IMR-90 (cell line): ENCODE measurements around the gene PRPF6. TPM values are rescaled to one million over a fixed set of nuclear protein-coding genes. Genes with fewer than 3 reads are reported as not detected.

Source experiments
- ATAC-seq: fragments of 200-7000 bp; cut with Tn5 transposase; 2 replicates; pipeline ENCODE4 v1.9.1; 2020; ENCODE audit warnings: low read depth, mild to moderate bottlenecking, moderate library complexity
- BruUV-seq: library from RNA; stranded (reverse); fragments of 400-500 nt; replicated peaks from 2 replicates; lab custom pipeline; 2021; lab: Mats Ljungman, UMichigan
- CTCF ChIA-PET: fragments of 300-600 bp; formaldehyde crosslinking; extraction: SDS; loops from one replicate; lab custom pipeline; 2021; ENCODE audit warnings: antibody characterized with exemption; lab: Yijun Ruan, JAX
- POLR2A ChIA-PET: fragments of 300-600 bp; sonication (Branson Sonifier 250); formaldehyde crosslinking; loops from one replicate; lab custom pipeline; 2022; ENCODE audit warnings: antibody characterized with exemption; ENCODE audit not compliant: unreplicated experiment; lab: Charles Lee
- DNase-seq: peaks from one replicate; pipeline ENCODE4 v3.0.0; 2013
- H2AFZ ChIP-seq: replicated peaks from 2 replicates; pipeline ENCODE3; 2013; ENCODE audit warnings: low read length, mild to moderate bottlenecking; ENCODE audit not compliant: poor library complexity
- H2AK5ac ChIP-seq: 2 replicates; pipeline ENCODE4 v1.6.1; 2013; ENCODE audit warnings: low read depth, low read length, inconsistent platforms
- H2AK9ac ChIP-seq: replicated peaks from 2 replicates; pipeline ENCODE3; 2013; ENCODE audit warnings: mild to moderate bottlenecking, low read depth, low read length, moderate library complexity; ENCODE audit not compliant: poor library complexity
- H2BK120ac ChIP-seq: 2 replicates; pipeline ENCODE4 v1.6.1; 2013; ENCODE audit warnings: low read depth, low read length, inconsistent platforms
- H2BK15ac ChIP-seq: 3 replicates; pipeline ENCODE4 v1.6.1; 2013; ENCODE audit warnings: low read depth, low read length, inconsistent platforms
- H2BK20ac ChIP-seq: 2 replicates; pipeline ENCODE4 v1.6.1; 2013; ENCODE audit warnings: low read depth, mild to moderate bottlenecking, inconsistent platforms, low read length, moderate library complexity
- H2BK5ac ChIP-seq: 2 replicates; pipeline ENCODE4 v1.6.1; 2013; ENCODE audit warnings: mild to moderate bottlenecking, low read depth, low read length, inconsistent platforms; ENCODE audit not compliant: poor library complexity, severe bottlenecking
- H3K14ac ChIP-seq: replicated peaks from 2 replicates; pipeline ENCODE4 v1.6.1; 2013; ENCODE audit warnings: low read depth, low read length, inconsistent platforms
- H3K18ac ChIP-seq: 2 replicates; pipeline ENCODE4 v1.6.1; 2013; ENCODE audit warnings: low read depth, low read length, control low read depth
- H3K23ac ChIP-seq: 2 replicates; pipeline ENCODE4 v1.6.1; 2013; ENCODE audit warnings: low read depth, low read length, inconsistent platforms
- H3K27ac ChIP-seq: 2 replicates; pipeline ENCODE4 v1.5.1; 2013; ENCODE audit warnings: mild to moderate bottlenecking, control low read depth, low read length; ENCODE audit not compliant: insufficient read depth
- H3K27me3 ChIP-seq: 2 replicates; pipeline ENCODE4 v1.6.1; 2013; ENCODE audit warnings: low read length; ENCODE audit not compliant: control insufficient read depth, insufficient read depth
- H3K36me3 ChIP-seq: 2 replicates; pipeline ENCODE4 v1.6.1; 2013; ENCODE audit warnings: low read length, mixed read lengths; ENCODE audit not compliant: control insufficient read depth, insufficient read depth
- H3K4ac ChIP-seq: 2 replicates; pipeline ENCODE4 v1.6.1; 2013; ENCODE audit warnings: low read depth, low read length, inconsistent platforms
- H3K4me1 ChIP-seq: 2 replicates; pipeline ENCODE4 v1.6.1; 2013; ENCODE audit warnings: low read length, mixed read lengths; ENCODE audit not compliant: control insufficient read depth, insufficient read depth
- H3K4me2 ChIP-seq: 2 replicates; pipeline ENCODE4 v1.6.1; 2013; ENCODE audit warnings: low read depth, mild to moderate bottlenecking, control low read depth, low read length, moderate library complexity
- H3K4me3 ChIP-seq: 2 replicates; pipeline ENCODE4 v1.5.1; 2013; ENCODE audit warnings: low read depth, mild to moderate bottlenecking, control low read depth, low read length, moderate library complexity; ENCODE audit not compliant: insufficient read depth
- H3K56ac ChIP-seq: 2 replicates; pipeline ENCODE4 v1.6.1; 2013; ENCODE audit warnings: low read length, inconsistent platforms; ENCODE audit not compliant: insufficient read depth; ENCODE audit errors: extremely low read depth
- H3K79me1 ChIP-seq, 2 experiments: 2 replicates each; pipeline ENCODE4 v1.6.1; 2013; ENCODE audit warnings: low read length in 2 of 2, inconsistent platforms in 1 of 2, low read depth in 1 of 2
- H3K9ac ChIP-seq: 2 replicates; pipeline ENCODE4 v1.6.1; 2013; ENCODE audit warnings: low read depth, low read length, control low read depth
- H3K9me1 ChIP-seq: 2 replicates; pipeline ENCODE4 v1.6.1; 2013; ENCODE audit warnings: low read length, inconsistent platforms; ENCODE audit not compliant: insufficient read depth
- H3K9me3 ChIP-seq: 2 replicates; pipeline ENCODE4 v1.6.1; 2013; ENCODE audit warnings: low read length; ENCODE audit not compliant: control insufficient read depth, insufficient read depth
- H4K20me1 ChIP-seq: 2 replicates; pipeline ENCODE4 v1.6.1; 2013; ENCODE audit warnings: low read length, inconsistent platforms; ENCODE audit not compliant: insufficient read depth
- H4K5ac ChIP-seq: 2 replicates; pipeline ENCODE4 v1.6.1; 2013; ENCODE audit warnings: mild to moderate bottlenecking, low read depth, low read length, control low read depth
- H4K8ac ChIP-seq, 2 experiments: 2 replicates each; pipeline ENCODE4 v1.6.1; 2013; ENCODE audit warnings: low read depth in 2 of 2, low read length in 2 of 2, control low read depth in 1 of 2, inconsistent platforms in 1 of 2
- H4K91ac ChIP-seq: 2 replicates; pipeline ENCODE4 v1.6.1; 2013; ENCODE audit warnings: low read depth, low read length, inconsistent platforms; ENCODE audit not compliant: insufficient read depth
- CEBPB ChIP-seq: IDR thresholded peaks from 2 replicates; pipeline ENCODE4 v1.6.1; 2012; ENCODE audit warnings: low read depth, low read length, improper control_type of control experiment
- WGBS, 2 experiments: methylation state at CpG; one replicate each; pipeline versions ENCODE4 v1.1.5 to v1.1.7; 2013; ENCODE audit warnings: missing lambda C conversion rate in 2 of 2; ENCODE audit not compliant: insufficient read length in 1 of 2; ENCODE audit errors: extremely low coverage in 2 of 2; 5-methylcytosine and 5-hydroxymethylcytosine counted together
- dilution Hi-C: fragments of 300-500 bp; cut with HindIII; formaldehyde crosslinking; loops from one replicate; pipeline ENCODE4 v1.14.3; 2018; ENCODE audit warnings: low sequenced_read_pairs; ENCODE audit not compliant: unreplicated experiment
- in situ Hi-C: fragments of 300-500 bp; cut with MboI; formaldehyde crosslinking; loops from 3 replicates; pipeline ENCODE4 v1.14.3; 2019; ENCODE audit warnings: low sequenced_read_pairs, inconsistent platforms, mixed read lengths
- intact Hi-C: fragments of 100-400 bp; cut with micrococcal nuclease; formaldehyde crosslinking; loops from 2 replicates; pipeline ENCODE4 v1.10.0; 2022
- polyA plus RNA-seq, 3 experiments: library from polyadenylated mRNA; depleted of rRNA; stranded (reverse); fragments of >200 nt; gene quantifications; 2 replicates each; pipeline ENCODE4 v1.2.3, GENCODE V29; 2012; ENCODE audit warnings: low replicate concordance in 1 of 3
- total RNA-seq: library from RNA; depleted of rRNA; stranded (reverse); fragments of >200 nt; gene quantifications from 2 replicates; pipeline ENCODE4 v1.2.3, GENCODE V29; 2012
- TF ChIP-seq, protein P1 (sequence below): fragments of 150-350 bp; IDR thresholded peaks from 2 replicates; pipeline ENCODE4 v1.6.1; 2017; ENCODE audit warnings: mild to moderate bottlenecking, antibody characterized with exemption, low read length, low read depth

PRPF6 gene
- total and polyA plus RNA-seq, 2 of the 4 experiments (the other 2 are of a cell fraction) = 43.5 to 71.3 TPM

DNA sequence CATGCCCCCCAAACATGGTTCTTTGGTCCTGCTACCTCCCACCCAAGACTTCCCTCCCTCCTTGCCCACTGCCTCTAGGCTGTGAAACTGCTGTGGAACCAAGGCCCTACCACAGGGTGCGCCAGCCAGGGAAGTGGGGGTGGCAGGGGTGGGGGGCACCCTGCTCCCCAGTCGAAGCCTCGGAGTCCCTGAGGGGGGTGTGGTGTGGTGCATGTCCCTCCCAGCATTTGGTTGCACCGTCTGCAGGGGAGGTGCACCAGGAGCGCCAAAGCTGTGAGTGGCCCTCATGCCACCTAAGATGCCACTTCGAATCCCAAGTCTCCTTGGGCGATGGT is 96.6 kb downstream of the PRPF6 start:
- Histone ChIP-seq H3K27me3 (peaks cover 5% of the 10 kb centered on the region; the same call in 1 of the 2 replicates), H3K4ac (no peak overlapping the region), H4K5ac (no peak overlapping the region), H2AFZ (no peak overlapping the region), H2BK20ac (no peak overlapping the region), H3K14ac (no peak overlapping the region), H3K79me1 (peaks cover 6 to 8% of the 10 kb centered on the region in 2 experiments; a peak in 3 of 4 replicates), H3K23ac (no peak overlapping the region), H3K4me2 (no peak overlapping the region), H2BK5ac (no peak overlapping the region), H2BK15ac (no peak overlapping the region), H3K18ac (no peak overlapping the region), H4K8ac (no peak overlapping the region), H3K27ac (no peak overlapping the region), H2AK5ac (no peak overlapping the region), H3K4me3 (no peak overlapping the region), H2AK9ac (no peak overlapping the region), H4K91ac (no peak overlapping the region), H3K9me3 (no peaks in the 10 kb centered on the region), H3K56ac (no peak overlapping the region), H4K20me1 (peaks cover 6% of the 10 kb centered on the region), H3K9ac (no peak overlapping the region), H2BK120ac (no peak overlapping the region), H3K4me1 (peaks cover 11% of the 10 kb centered on the region), H3K36me3 (peaks cover 17% of the 10 kb centered on the region; the same call in 1 of the 2 replicates), H3K9me1 (no peaks in the 10 kb centered on the region)
- ATAC-seq = no peak
- no peak for DNase-seq
- ChIA-PET POLR2A (no interaction called here), CTCF (no interaction called here)
- BruUV-seq = no TSS peak
- TF ChIP-seq, protein P1, sequence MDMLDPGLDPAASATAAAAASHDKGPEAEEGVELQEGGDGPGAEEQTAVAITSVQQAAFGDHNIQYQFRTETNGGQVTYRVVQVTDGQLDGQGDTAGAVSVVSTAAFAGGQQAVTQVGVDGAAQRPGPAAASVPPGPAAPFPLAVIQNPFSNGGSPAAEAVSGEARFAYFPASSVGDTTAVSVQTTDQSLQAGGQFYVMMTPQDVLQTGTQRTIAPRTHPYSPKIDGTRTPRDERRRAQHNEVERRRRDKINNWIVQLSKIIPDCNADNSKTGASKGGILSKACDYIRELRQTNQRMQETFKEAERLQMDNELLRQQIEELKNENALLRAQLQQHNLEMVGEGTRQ = no peak
- TF ChIP-seq CEBPB = no peak
- intact Hi-C loops = no loop called here
- dilution Hi-C loops = no loop called here
- in situ Hi-C loops = no loop called here
- 92% methylated on average over 2 of the region's 7 CpGs; no CpG with 5 or more reads in 1 of the 2 experiments for WGBS, 2 experiments
